Stimulated activated CD4-positive, alpha-beta T cell treated with anti-CD3 and anti-CD28 coated beads, TNF-alpha, amount 100 ng/mL, for 1 hour (primary cell): Measurements from ENCODE around the gene MYO5A.
A peak's percentile ranks its signal among the peaks of the same experiment; 100 is the strongest.

ENCODE experiments used
- DNase-seq, 3 donors: peaks; one replicate each; pipeline ENCODE4 v3.0.0-alpha.2; 2020; ENCODE audit warnings: low read depth in 3 of 3, low spot score in 1 of 3

The MYO5A gene

DNA sequence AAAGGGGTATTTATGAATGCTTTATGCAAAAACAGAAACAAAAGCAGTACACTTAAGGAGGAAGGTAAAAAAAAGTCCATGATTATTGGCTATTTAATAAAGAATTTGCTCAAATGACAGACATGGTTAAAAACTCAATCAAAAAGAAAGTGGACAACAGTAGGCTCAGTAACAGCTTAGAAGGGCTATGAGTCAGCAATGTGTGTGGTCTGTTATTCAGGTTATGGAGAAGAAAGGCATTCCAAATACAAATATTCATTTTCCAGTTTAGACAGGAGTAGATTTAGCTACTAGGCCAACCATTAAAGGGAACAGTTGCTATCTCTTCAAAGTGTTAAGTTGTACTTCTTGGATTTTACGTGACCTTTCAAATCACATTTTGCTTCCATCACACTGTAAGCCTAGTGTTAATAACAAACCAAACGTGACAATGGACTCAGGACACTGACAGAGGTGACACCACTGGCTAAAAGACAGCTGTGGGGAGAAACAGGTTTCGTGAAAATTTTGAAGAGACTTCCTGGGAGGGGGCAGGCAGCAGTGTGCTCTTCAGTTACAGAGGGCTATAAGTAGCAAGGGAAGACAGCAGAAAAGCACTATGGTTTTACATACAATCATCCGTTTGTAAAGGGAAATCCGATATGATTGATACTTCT is 191.4 kb downstream of the MYO5A start:
- no peak for DNase-seq

- no peak for DNase-seq
Observed at GRCh38 chr15:52336529-52336928, 192.2 kb downstream of the MYO5A start.

- no peak for DNase-seq
Observed at GRCh38 chr15:52334491-52335160, 194.1 kb downstream of the MYO5A start.

GRCh38 chr15:52331490-52332240 is 197.0 kb downstream of the MYO5A start:
- peak; percentile 10 to 18 (median 18) for DNase-seq

DNA sequence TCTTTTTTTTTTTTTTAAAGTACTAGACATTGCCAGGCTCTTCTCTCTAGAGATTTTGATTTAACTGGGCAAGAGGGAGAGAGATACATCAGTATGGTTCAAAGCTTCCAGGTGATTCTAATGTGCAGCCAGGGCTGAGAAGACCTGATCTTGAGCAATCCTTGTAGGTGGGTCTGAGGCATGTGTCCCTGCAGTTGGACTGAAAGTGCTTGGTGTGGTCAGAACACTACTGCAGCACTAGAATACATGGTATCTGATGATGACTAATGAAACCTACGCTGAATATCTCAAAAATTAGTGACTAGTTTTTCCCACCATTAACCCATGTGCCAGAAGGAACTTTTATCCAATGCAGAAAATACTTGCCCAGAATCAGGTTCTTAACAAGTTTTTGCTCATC is 198.7 kb downstream of the MYO5A start:
- no peak for DNase-seq

DNA sequence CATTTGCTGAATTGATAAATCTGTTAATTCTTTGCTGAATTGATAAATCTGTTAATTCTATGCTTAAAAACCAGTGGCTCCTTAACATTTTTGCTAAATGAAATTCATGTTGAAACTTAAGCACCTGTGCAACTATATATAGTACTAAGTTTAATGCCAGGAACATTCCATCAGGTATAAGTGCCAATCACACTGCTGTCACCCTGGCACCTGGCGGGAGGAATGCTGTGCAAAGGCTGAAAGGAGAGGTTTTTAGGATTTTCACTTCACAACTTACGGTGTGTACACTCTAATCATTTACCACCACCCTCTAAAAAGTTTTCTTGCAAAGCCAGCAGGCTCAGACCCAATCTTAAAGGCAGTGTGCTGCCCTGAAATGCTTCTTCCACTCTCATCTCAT is 199.5 kb downstream of the MYO5A start:
- DNase-seq: no peak

DNA sequence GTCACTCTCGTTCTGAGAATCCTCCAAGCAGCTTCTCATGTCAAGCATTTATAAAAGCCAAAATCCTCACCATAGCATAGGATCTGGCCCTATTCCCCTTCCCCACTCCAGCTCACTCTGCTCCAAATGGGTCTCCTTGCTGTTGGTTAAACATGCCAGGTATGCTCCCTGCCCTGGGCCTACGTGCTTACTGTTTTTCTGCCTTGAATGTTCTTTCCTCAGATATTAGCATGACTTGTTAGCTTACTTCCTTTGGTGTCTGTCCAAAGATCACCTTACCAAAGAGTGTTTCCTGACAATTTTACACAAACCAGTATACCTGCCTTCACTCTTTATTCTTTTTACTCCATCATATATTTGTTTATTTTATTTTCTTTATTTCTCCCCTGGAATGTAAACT is 200.0 kb downstream of the MYO5A start:
- no peak for DNase-seq

- DNase-seq: no peak
Observed at GRCh38 chr15:52326756-52327155, 201.9 kb downstream of the MYO5A start.

DNA sequence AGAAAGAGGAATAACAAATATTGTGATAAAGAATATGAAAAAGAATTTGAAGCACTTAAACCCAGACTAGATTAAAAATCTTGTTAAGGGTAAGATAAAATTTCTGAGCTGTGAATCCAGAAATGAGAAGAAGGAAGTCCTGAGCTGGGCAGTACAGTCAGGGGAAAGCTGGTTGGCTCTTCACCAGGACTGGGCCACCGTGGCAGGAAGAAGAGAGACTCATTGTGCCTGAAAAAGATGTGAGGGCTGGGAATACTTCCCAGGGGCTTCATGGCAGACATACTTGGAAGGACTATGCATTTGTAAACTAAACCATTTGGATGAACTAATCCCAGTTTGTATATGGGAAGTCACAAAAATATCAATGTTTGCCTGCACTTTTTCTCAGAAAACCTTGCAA is 204.6 kb downstream of the MYO5A start:
- no peak for DNase-seq

DNA sequence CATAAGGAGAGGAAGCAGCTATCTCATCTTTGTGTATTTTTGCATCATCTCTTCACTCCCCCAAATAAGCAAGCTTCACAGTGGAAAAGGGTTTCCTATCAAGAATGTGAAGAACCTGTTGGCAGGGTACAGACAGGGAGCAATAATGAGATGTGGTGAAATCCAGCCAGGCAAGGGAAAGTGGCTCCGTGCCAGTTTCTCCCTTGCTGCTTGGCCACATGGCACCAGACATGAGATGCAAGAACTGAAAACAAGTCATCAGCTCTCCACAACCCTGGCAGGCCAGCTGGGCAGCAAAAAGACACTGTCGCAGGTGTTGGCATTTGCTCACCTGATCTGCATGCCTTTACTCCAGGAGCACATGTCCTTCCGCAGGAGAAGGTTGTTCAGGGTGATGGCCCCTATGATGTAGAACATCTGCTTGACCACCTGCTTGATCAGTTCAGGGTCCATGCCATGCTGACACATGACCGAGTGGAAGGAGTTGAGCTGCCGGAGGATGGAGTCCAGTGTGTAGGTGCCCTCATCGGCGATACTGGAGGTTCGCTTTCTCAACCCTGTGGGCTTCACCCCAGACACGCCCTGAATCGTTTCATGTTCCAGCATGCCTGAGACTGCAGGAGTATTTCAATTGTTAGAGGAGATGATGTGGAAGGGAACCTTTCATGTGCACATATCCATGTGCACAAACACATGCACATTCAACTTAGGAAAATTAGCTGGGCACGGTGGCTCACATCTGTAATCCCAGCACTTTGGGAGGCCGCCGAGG is 209.8 kb downstream of the MYO5A start:
- DNase-seq: no peak

GRCh38 chr15:52317688-52318087 is 211.0 kb downstream of the MYO5A start:
- no peak for DNase-seq

GRCh38 chr15:52317022-52317421 is 211.7 kb downstream of the MYO5A start:
- no peak for DNase-seq

GRCh38 chr15:52309154-52309548 is 219.5 kb downstream of the MYO5A start:
- no peak for DNase-seq

DNA sequence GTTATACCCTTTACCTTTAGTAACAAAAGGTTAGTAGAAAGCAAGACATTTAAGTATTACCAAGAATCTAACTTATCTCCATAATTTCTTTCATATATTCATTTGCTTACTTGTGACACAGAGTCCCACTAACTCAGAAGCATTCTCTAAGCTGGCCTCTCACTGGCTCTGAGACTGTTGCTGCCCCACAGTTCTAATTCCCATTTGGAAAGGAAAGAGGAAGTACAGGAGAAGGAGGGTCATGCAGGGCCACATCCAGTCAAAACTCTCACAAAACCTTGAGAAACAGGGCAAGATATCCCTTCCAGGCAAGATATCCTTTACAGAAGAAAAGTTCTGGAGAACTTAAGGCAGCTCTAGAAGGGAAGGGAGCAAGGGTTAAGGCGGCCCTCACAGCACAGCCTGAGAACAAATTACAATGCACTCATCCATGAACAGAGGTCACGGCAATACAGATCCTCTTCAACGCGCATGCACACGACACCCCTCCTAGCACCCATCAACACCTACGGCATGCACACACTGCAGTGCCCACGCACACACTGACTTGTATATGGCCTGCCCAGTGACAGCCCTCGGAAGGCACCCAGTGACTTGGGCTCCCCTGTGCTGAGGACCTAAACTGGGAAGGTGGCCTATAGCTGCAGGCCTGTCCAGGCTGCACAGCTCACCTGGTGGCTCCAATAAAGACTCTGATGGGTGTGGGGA is 220.1 kb downstream of the MYO5A start:
- no peak for DNase-seq

GRCh38 chr15:52307847-52308246 is 220.8 kb downstream of the MYO5A start:
- no peak for DNase-seq

DNA sequence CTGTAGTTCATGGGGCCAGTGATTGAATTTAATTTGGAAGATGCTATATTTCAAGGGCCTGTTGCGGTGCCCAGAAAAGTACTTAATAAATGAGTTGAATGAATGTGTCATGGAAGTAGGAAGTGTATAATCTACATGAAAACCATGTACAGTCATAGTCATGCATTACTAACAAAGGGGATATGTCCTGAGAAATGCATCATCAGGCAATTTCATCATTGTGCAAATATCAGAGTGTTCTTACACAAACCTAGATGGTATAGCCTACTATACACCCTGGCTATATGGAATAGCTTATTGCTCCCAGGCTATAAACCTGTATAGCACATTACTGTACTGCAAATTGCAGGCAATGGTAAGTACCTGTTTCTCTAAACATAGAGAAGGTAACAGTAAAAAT is 222.4 kb downstream of the MYO5A start:
- no peak for DNase-seq

GRCh38 chr15:52303093-52303772 is 225.4 kb downstream of the MYO5A start:
- DNase-seq: no peak

DNA sequence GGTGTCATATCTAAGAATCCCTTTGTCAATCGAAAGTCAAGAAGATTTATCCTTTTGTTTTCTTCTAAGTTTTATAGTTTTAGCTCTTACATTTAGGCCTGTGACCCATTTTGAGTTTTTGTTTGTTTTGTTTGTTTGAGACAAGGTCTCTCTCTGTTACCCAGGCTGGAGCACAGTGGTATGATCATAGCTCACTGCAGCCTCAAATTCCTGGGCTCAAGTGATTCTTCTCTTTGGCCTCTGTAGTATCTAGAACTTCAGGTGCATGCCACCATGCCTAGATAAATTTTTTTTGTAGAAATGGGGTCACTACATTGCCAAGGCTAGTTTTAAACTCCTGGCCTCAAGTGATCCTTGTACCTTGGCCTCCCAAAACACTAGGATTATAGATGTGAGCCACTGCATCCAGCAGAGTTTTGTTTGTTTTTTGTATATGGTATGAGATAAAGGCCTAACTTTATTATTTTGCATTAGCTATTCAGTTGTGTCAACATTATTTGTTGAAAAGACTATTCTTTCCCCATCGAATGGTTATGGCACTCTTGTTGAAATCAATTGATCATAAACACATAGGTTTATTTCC is 227.3 kb downstream of the MYO5A start:
- no peak for DNase-seq

- DNase-seq: no peak
Observed at GRCh38 chr15:52295421-52296001, 233.2 kb downstream of the MYO5A start, which contains the start of gene MYO5C. Gene MYO5C, minus strand, starts transcription at chr15:52295804. Its CDS starts 168 bp downstream, at chr15:52295636.
